GM23248 (cell line): ENCODE data around the gene EFHD1. TPM values are rescaled to one million over a fixed set of nuclear protein-coding genes. Genes with fewer than 3 reads are reported as not detected.
"Not testable (repeated sequence)": the region's sequence is repeated elsewhere in the genome, so short reads cannot be mapped to it uniquely, and the experiment has no call there.

Experiments used
- DNase-seq: peaks from one replicate; pipeline ENCODE4 v3.0.0-alpha.2; 2015
- H2AFZ ChIP-seq: fragments of 200-600 bp; sonication (generic); 2 replicates; pipeline ENCODE4 v1.6.1; 2016; ENCODE audit warnings: antibody characterized with exemption
- H3F3A ChIP-seq: fragments of 200-600 bp; sonication (generic); 2 replicates; pipeline ENCODE4 v1.6.1; 2016; ENCODE audit warnings: mild to moderate bottlenecking, antibody characterized with exemption, mixed run types; ENCODE audit not compliant: insufficient read depth
- H3K27ac ChIP-seq: fragments of 200-600 bp; sonication (generic); 2 replicates; pipeline ENCODE4 v1.5.1; 2016; ENCODE audit warnings: mild to moderate bottlenecking
- H3K27me3 ChIP-seq: fragments of 200-600 bp; sonication (generic); replicated peaks from 2 replicates; pipeline ENCODE4 v1.6.1; 2016; ENCODE audit warnings: mild to moderate bottlenecking; ENCODE audit not compliant: insufficient read depth
- H3K36me3 ChIP-seq: fragments of 200-600 bp; sonication (generic); 2 replicates; pipeline ENCODE4 v1.6.1; 2016; ENCODE audit warnings: low read depth, mild to moderate bottlenecking
- H3K4me1 ChIP-seq: fragments of 200-600 bp; sonication (generic); 2 replicates; pipeline ENCODE4 v1.6.1; 2016; ENCODE audit warnings: mild to moderate bottlenecking; ENCODE audit not compliant: insufficient read depth
- H3K4me2 ChIP-seq: fragments of 200-600 bp; sonication (generic); one replicate; pipeline ENCODE4 v1.6.1; 2016; ENCODE audit warnings: mild to moderate bottlenecking; ENCODE audit not compliant: unreplicated experiment
- H3K4me3 ChIP-seq: fragments of 200-600 bp; sonication (generic); 2 replicates; pipeline ENCODE4 v1.5.1; 2016; ENCODE audit warnings: mild to moderate bottlenecking
- H3K79me2 ChIP-seq: fragments of 200-600 bp; sonication (generic); 2 replicates; pipeline ENCODE4 v1.6.1; 2016; ENCODE audit warnings: mild to moderate bottlenecking; ENCODE audit not compliant: insufficient read depth
- H3K9ac ChIP-seq: fragments of 200-600 bp; sonication (generic); 2 replicates; pipeline ENCODE4 v1.6.1; 2016; ENCODE audit warnings: mild to moderate bottlenecking
- H3K9me2 ChIP-seq: fragments of 200-600 bp; sonication (generic); 2 replicates; pipeline ENCODE4 v1.6.1; 2016; ENCODE audit warnings: mixed run types, mild to moderate bottlenecking, moderate library complexity; ENCODE audit not compliant: insufficient read depth
- H3K9me3 ChIP-seq: fragments of 200-600 bp; sonication (generic); one replicate; pipeline ENCODE4 v1.6.1; 2017; ENCODE audit warnings: low read depth
- H4K20me1 ChIP-seq: fragments of 200-600 bp; sonication (generic); 2 replicates; pipeline ENCODE4 v1.6.0; 2016; ENCODE audit not compliant: insufficient read depth
- EZH2 ChIP-seq: fragments of 200-600 bp; sonication (generic); IDR thresholded peaks from 2 replicates; pipeline ENCODE4 v1.6.1; 2018; ENCODE audit warnings: antibody characterized with exemption, mild to moderate bottlenecking; ENCODE audit not compliant: insufficient read depth, poor library complexity, severe bottlenecking
- EZH2phosphoT487 ChIP-seq: fragments of 200-600 bp; sonication (generic); IDR thresholded peaks from 2 replicates; pipeline ENCODE4 v1.6.1; 2018; ENCODE audit warnings: antibody characterized with exemption, moderate library complexity, mild to moderate bottlenecking, low read depth; ENCODE audit not compliant: insufficient read depth
- WGBS, 2 experiments: methylation state at CpG; one replicate each; pipeline ENCODE4 v1.1.6; 2015 to 2017; ENCODE audit warnings: low lambda C conversion rate in 2 of 2, low coverage in 1 of 2; ENCODE audit errors: missing lambda C conversion rate in 2 of 2; 5-methylcytosine and 5-hydroxymethylcytosine counted together
- in situ Hi-C: fragments of 300-500 bp; cut with MboI; formaldehyde crosslinking; loops from 2 replicates; pipeline ENCODE4 v1.15.0; 2020
- polyA plus RNA-seq: library from polyadenylated mRNA; unstranded; fragments of >200 nt; fragmentation: Nextera tagmentation; extraction: Ambion mirVana; gene quantifications from 2 replicates; pipeline ENCODE4 v1.2.1, GENCODE V29; 2016
- total RNA-seq: library from RNA; depleted of rRNA; stranded (reverse); fragments of >200 nt; shearing (Covaris generic); gene quantifications from 2 replicates; pipeline ENCODE4 v1.2.3, GENCODE V29; 2014

Gene EFHD1
- total and polyA plus RNA-seq, 2 experiments from 2014 or later: not detected

DNA sequence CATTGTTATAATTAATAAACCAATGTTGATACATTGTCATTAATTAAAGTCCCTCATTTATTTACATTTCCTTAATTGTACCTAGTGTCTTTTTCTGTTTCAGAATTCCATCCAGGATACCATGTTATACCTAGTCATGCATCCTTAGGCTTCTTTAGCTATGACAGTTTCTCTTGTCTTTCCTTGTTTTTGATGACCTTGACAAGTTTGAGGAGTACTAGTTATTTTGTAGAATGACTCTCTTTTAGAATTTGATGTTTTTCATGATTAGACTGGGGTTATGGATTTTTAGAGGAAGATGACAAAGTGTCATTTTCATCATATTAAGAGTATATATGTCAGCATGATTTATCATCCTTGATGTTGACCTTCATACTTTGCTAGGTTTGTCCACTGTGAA lies 80.1 kb downstream of the EFHD1 start:
- Histone ChIP-seq H3K27ac (no peak overlapping the region), H3K36me3 (no peaks in the 10 kb centered on the region), H4K20me1 (no peaks in the 10 kb centered on the region; the same call in 1 of the 2 replicates)

DNA sequence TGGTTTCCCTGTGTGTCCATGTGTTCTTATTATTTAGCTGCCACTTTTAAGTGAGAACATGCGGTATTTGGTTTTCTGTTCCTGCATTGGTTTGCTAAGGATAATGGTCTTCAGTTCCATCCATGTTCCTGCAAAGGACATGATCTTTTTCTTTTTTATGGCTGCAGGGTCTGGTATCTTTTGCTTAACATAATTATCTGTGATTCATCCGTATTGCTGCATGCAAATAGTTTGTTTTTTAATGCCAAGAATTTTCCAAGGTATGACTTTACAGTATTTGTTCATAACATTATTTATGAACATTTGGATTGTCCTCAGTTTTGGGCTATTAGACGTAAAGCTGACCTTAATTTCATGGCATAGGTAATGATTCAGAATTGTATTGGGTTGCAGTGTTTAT lies 81.6 kb downstream of the EFHD1 start:
- no peaks in the 10 kb centered on the region for H3K36me3 ChIP-seq

More for the DNA sequence above, 80.1 kb downstream of the EFHD1 start:
- peaks cover 99% of the 10 kb centered on the region for H3K79me2 ChIP-seq
- H3F3A ChIP-seq: peaks cover 9% of the 10 kb centered on the region
- TF ChIP-seq EZH2phosphoT487 (no peak), EZH2 (no peak)
- H3K9me3 ChIP-seq: no peaks in the 10 kb centered on the region
- H3K4me3 ChIP-seq: no peak overlapping the region
- no peaks in the 10 kb centered on the region for H3K9me2 ChIP-seq
- in situ Hi-C loops: no loop called here
- peaks cover 9% of the 10 kb centered on the region for H3K4me1 ChIP-seq
- no peak overlapping the region for H3K9ac ChIP-seq
- H3K4me2 ChIP-seq: no peak overlapping the region
- no peak overlapping the region for H2AFZ ChIP-seq
- no peak for DNase-seq
- no peaks in the 10 kb centered on the region for H3K27me3 ChIP-seq

DNA sequence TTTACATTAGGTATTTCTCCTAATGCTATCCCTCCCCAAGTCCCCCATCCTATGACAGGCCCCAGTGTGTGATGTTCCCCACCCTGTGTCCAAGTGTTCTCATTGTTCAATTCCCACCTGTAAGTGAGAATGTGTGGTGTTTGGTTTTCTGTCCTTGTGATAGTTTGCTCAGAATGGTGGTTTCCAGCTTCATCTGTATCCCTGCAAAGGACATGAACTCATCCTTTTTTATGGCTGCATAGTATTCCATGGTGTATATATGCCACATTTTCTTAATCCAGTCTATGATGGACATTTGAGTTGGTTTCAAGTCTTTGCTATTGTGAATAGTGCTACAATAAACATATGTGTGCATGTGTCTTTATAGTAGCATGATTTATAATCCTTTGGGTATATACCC lies 86.7 kb downstream of the EFHD1 start:
- peaks cover 100% of the 10 kb centered on the region for H3K79me2 ChIP-seq
- in situ Hi-C loops, H3K27ac ChIP-seq, H3F3A ChIP-seq, H3K4me3 ChIP-seq, H3K36me3 ChIP-seq, DNase-seq, H3K4me2 ChIP-seq, H2AFZ ChIP-seq, H3K9ac ChIP-seq, H3K4me1 ChIP-seq, H4K20me1 ChIP-seq, H3K9me3 ChIP-seq, H3K27me3 ChIP-seq, H3K9me2 ChIP-seq: not testable (repeated sequence)

More for the DNA sequence above, 81.6 kb downstream of the EFHD1 start:
- Histone ChIP-seq H3K4me3 (no peak overlapping the region), H3K4me1 (peaks cover 9% of the 10 kb centered on the region), H3K27me3 (no peaks in the 10 kb centered on the region), H3F3A (peaks cover 9% of the 10 kb centered on the region), H3K9me2 (no peaks in the 10 kb centered on the region), H2AFZ (no peak overlapping the region), H3K4me2 (peak overlapping the region; percentile 40), H3K79me2 (peaks cover 99% of the 10 kb centered on the region), H4K20me1 (no peaks in the 10 kb centered on the region; the same call in 1 of the 2 replicates), H3K9me3 (no peaks in the 10 kb centered on the region), H3K27ac (peak overlapping the region; percentile 20; the same call in 1 of the 2 replicates), H3K9ac (no peak overlapping the region)
- peak; percentile 53 for DNase-seq
- in situ Hi-C loops: no loop called here
- no peak for TF ChIP-seq EZH2
- TF ChIP-seq EZH2phosphoT487: no peak
- WGBS, 2 experiments: 58 to 59% methylated on average over 3 of the region's 3 CpGs

DNA sequence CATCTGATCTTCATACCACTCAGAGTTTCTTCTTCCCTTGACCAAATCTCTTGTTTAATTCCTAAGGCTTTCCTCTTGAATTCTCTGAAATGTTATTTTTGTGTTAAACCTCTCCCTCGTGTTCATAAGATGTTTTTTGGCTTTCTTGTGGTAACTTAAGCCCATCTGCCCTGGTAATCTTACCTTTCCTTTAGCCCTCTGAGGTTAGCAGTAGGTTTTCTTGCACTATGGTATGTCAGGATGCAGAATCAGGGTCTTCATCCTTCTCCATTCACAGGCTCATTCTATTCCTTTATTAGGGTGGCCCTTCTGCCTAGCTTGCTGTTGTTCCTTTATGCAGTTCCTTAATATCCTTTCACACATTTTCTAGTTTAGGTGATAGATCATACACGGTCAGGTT lies 87.9 kb downstream of the EFHD1 start:
- Histone ChIP-seq H3K36me3 (peaks cover 14% of the 10 kb centered on the region; the same call in 1 of the 2 replicates), H3K79me2 (peaks cover 100% of the 10 kb centered on the region), H3K4me1 (no peaks in the 10 kb centered on the region), H3K27ac (no peak overlapping the region), H3K4me2 (no peak overlapping the region), H3F3A (no peaks in the 10 kb centered on the region), H3K4me3 (no peak overlapping the region), H4K20me1 (peaks cover 8% of the 10 kb centered on the region; the same call in 1 of the 2 replicates), H3K9ac (no peak overlapping the region), H2AFZ (no peak overlapping the region), H3K9me3 (no peaks in the 10 kb centered on the region), H3K9me2 (no peaks in the 10 kb centered on the region), H3K27me3 (no peaks in the 10 kb centered on the region)
- DNase-seq: no peak
- WGBS, 2 experiments: 77% methylated on average over 2 of the region's 2 CpGs
- TF ChIP-seq EZH2phosphoT487 (no peak), EZH2 (no peak)
- in situ Hi-C loops: no loop called here

DNA sequence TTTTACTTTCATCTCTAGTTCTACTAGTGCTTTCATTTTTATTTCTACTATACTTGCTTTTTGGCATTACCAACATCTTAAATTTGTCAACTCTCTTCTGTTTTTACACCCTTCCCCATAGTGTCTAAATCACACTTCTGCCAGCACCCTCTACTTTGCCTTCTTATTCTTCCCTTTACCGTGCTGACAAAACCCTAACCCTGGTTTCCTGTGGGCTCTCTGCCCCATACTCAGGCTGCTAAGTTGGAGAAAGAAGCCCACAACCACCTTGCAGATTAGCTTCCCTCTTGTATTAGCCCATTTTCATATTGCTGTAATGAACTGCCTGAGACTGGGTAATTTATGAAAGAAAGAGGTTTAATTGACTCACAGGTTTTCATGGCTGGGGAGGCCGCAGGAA lies 88.5 kb downstream of the EFHD1 start:
- TF ChIP-seq EZH2 (no peak), EZH2phosphoT487 (no peak)
- WGBS, 2 experiments: 98 to 100% methylated on average over 2 of the region's 2 CpGs
- no peaks in the 10 kb centered on the region for H3F3A ChIP-seq
- no peaks in the 10 kb centered on the region for H3K4me1 ChIP-seq
- H3K79me2 ChIP-seq: peaks cover 100% of the 10 kb centered on the region
- no peak overlapping the region for H2AFZ ChIP-seq
- H3K9me2 ChIP-seq: no peaks in the 10 kb centered on the region
- in situ Hi-C loops: no loop called here
- no peak overlapping the region for H3K9ac ChIP-seq
- no peaks in the 10 kb centered on the region for H3K27me3 ChIP-seq
- H3K4me2 ChIP-seq: no peak overlapping the region
- peaks cover 14% of the 10 kb centered on the region; the same call in 1 of the 2 replicates for H3K36me3 ChIP-seq
- no peak for DNase-seq
- H3K9me3 ChIP-seq: no peaks in the 10 kb centered on the region
- peaks cover 8% of the 10 kb centered on the region; the same call in 1 of the 2 replicates for H4K20me1 ChIP-seq
- H3K4me3 ChIP-seq: no peak overlapping the region
- H3K27ac ChIP-seq: no peak overlapping the region
